ENCODE measurements around the gene SPDEF. TPM values are rescaled to one million over a fixed set of nuclear protein-coding genes. Genes with fewer than 3 reads are reported as not detected.

The SPDEF gene
- polyA plus RNA-seq, 1 donor (not counting 4 experiments of a cell fraction or from before 2014, with no cell fraction given): 0.03 TPM

DNA sequence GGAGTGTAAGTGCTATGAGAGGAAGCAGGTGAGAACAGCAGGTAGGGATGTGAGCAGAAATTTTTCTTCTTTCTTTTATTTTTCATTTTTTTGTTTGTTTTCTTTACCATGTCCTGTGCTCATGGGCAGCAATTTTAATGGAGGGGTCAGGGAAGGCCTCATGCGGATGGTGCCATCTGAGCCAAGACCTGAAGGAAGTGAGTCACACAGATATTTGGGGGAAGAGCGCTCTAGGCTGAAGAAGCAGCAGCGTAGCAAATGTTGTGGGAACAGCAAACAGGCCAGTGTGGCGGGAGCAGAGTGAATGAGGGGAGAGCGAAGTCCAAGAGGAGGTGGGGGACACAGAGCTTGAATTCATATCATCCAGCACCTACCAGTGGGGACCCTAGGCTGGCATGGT lies 12.7 kb downstream of the SPDEF start:
- H2AFZ ChIP-seq (ENCODE audit: control insufficient read depth, low read length): no peak overlapping the region
- H3K4me1 ChIP-seq (ENCODE audit: control insufficient read depth, extremely low read depth, insufficient read depth, low read length): peaks cover 5% of the 10 kb centered on the region
- H3K4me2 ChIP-seq (ENCODE audit: control insufficient read depth, extremely low read depth, insufficient read depth, low read depth, low read length): no peak overlapping the region
- H3K27ac ChIP-seq (ENCODE audit: control insufficient read depth, insufficient read depth, low read length): no peak overlapping the region
- FAIRE-seq: no peak
- peaks cover 4% of the 10 kb centered on the region for H3K27me3 ChIP-seq (ENCODE audit: control insufficient read depth, extremely low read depth, insufficient read depth, low read length)
- no peaks in the 10 kb centered on the region for H3K79me2 ChIP-seq (ENCODE audit: control insufficient read depth, insufficient read depth, low read length)
- H3K4me3 ChIP-seq (ENCODE audit: control insufficient read depth in 2 of 3, extremely low read depth in 1 of 3, insufficient read depth in 2 of 3, low read depth in 1 of 3, low read length in 3 of 3): no peak overlapping the region
- H3K9me3 ChIP-seq (ENCODE audit: control insufficient read depth, low read depth, low read length): no peaks in the 10 kb centered on the region
- TF ChIP-seq EZH2 (IDR thresholded peaks at IDR 0.05; ENCODE audit: low read length): no peak
- TF ChIP-seq, protein P1, sequence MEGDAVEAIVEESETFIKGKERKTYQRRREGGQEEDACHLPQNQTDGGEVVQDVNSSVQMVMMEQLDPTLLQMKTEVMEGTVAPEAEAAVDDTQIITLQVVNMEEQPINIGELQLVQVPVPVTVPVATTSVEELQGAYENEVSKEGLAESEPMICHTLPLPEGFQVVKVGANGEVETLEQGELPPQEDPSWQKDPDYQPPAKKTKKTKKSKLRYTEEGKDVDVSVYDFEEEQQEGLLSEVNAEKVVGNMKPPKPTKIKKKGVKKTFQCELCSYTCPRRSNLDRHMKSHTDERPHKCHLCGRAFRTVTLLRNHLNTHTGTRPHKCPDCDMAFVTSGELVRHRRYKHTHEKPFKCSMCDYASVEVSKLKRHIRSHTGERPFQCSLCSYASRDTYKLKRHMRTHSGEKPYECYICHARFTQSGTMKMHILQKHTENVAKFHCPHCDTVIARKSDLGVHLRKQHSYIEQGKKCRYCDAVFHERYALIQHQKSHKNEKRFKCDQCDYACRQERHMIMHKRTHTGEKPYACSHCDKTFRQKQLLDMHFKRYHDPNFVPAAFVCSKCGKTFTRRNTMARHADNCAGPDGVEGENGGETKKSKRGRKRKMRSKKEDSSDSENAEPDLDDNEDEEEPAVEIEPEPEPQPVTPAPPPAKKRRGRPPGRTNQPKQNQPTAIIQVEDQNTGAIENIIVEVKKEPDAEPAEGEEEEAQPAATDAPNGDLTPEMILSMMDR (optimal IDR thresholded peaks at IDR 0.05 in 1 of 3, IDR thresholded peaks at IDR 0.05 in 1 of 3, conservative IDR thresholded peaks at IDR 0.05 in 1 of 3; ENCODE audit: extremely low read depth in 1 of 3, insufficient read depth in 2 of 3, low read length in 3 of 3): no peak
- dilution Hi-C loops (cut with MboI; ENCODE audit: extremely low pct_ligation_motif_present, low sequenced_read_pairs): no loop called here
- no peak overlapping the region for H3K9ac ChIP-seq (ENCODE audit: control insufficient read depth, extremely low read depth, insufficient read depth, low read length)
- DNase-seq (ENCODE audit: low read depth, low spot score): no peak
- no peaks in the 10 kb centered on the region for H4K20me1 ChIP-seq (ENCODE audit: control insufficient read depth, extremely low read depth, insufficient read depth, low read length)
- no peaks in the 10 kb centered on the region for H3K36me3 ChIP-seq (ENCODE audit: control insufficient read depth in 2 of 2, extremely low read depth in 1 of 2, insufficient read depth in 2 of 2, low read length in 2 of 2)
- H3K9me1 ChIP-seq (ENCODE audit: control insufficient read depth, extremely low read depth, insufficient read depth, low read length): no peaks in the 10 kb centered on the region

DNA sequence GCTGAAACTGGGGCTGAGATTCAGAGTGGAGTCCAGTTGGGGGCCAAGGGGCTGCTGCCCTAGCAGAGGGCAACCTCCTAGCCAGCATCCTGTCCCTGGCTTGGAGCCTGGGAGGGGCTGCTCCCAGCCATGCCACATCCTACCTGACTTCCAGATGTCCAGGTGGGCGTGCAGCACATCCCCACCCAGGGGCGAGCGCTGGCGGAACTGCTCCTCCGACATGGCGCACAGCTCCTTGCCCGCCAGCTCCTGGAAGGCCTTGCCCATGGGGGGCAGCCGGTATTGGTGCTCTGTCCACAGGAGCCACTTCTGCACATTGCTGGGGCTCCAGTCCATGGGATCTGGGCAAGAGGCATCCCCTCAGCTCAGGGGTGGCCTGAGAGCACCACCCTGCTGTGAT lies 15.3 kb downstream of the SPDEF start:
- Histone ChIP-seq H3K4me1 (ENCODE audit: control insufficient read depth, extremely low read depth, insufficient read depth, low read length) (no peaks in the 10 kb centered on the region), H3K9me3 (ENCODE audit: control insufficient read depth, low read depth, low read length) (no peaks in the 10 kb centered on the region)
- dilution Hi-C loops (cut with MboI; ENCODE audit: extremely low pct_ligation_motif_present, low sequenced_read_pairs): no loop called here

More for the DNA sequence above, 15.3 kb downstream of the SPDEF start:
- no peaks in the 10 kb centered on the region for H3K79me2 ChIP-seq (ENCODE audit: control insufficient read depth, insufficient read depth, low read length)
- FAIRE-seq: no peak
- no peak for DNase-seq (ENCODE audit: low read depth, low spot score)
- no peak overlapping the region for H3K27ac ChIP-seq (ENCODE audit: control insufficient read depth, insufficient read depth, low read length)
- H3K4me3 ChIP-seq (ENCODE audit: control insufficient read depth in 2 of 3, extremely low read depth in 1 of 3, insufficient read depth in 2 of 3, low read depth in 1 of 3, low read length in 3 of 3): no peak overlapping the region
- H3K9ac ChIP-seq (ENCODE audit: control insufficient read depth, extremely low read depth, insufficient read depth, low read length): no peak overlapping the region
- H3K4me2 ChIP-seq (ENCODE audit: control insufficient read depth, extremely low read depth, insufficient read depth, low read depth, low read length): no peak overlapping the region
- H4K20me1 ChIP-seq (ENCODE audit: control insufficient read depth, extremely low read depth, insufficient read depth, low read length): no peaks in the 10 kb centered on the region
- no peak overlapping the region for H2AFZ ChIP-seq (ENCODE audit: control insufficient read depth, low read length)
- no peaks in the 10 kb centered on the region for H3K9me1 ChIP-seq (ENCODE audit: control insufficient read depth, extremely low read depth, insufficient read depth, low read length)
- no peak for TF ChIP-seq EZH2 (IDR thresholded peaks at IDR 0.05; ENCODE audit: low read length)
- TF ChIP-seq, protein P1 (optimal IDR thresholded peaks at IDR 0.05 in 1 of 3, IDR thresholded peaks at IDR 0.05 in 1 of 3, conservative IDR thresholded peaks at IDR 0.05 in 1 of 3; ENCODE audit: extremely low read depth in 1 of 3, insufficient read depth in 2 of 3, low read length in 3 of 3): no peak
- no peaks in the 10 kb centered on the region for H3K36me3 ChIP-seq (ENCODE audit: control insufficient read depth in 2 of 2, extremely low read depth in 1 of 2, insufficient read depth in 2 of 2, low read length in 2 of 2)
- H3K27me3 ChIP-seq (ENCODE audit: control insufficient read depth, extremely low read depth, insufficient read depth, low read length): peaks cover 4% of the 10 kb centered on the region
